Measurements from ENCODE around the gene GPC3. TPM values are rescaled to one million over a fixed set of nuclear protein-coding genes. Genes with fewer than 3 reads are reported as not detected.

The GPC3 gene
- total and polyA plus RNA-seq, 2 donors (not counting 3 experiments of a cell fraction or from before 2014, with no cell fraction given) = not detected

DNA sequence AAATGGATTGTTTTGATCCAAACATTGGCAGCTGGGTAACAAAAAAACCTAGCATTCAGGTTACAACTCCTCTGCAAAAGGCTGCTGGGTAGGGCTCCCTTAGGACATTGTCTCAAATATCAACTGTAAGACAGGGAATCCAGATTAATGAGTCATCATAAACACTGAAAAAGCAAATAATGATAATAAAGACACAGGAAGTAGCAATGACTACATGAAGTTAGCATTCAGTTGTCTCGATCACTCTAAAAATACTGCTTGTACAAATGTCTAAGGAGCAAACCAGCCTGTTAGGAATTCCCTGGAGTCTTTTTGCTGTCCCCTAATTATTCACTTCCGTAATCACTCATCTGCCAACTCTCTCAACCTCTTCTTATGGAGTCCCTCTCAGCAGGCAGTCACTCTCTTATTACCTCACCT, 259.2 kb downstream of the GPC3 start:
- TF ChIP-seq, protein P1, sequence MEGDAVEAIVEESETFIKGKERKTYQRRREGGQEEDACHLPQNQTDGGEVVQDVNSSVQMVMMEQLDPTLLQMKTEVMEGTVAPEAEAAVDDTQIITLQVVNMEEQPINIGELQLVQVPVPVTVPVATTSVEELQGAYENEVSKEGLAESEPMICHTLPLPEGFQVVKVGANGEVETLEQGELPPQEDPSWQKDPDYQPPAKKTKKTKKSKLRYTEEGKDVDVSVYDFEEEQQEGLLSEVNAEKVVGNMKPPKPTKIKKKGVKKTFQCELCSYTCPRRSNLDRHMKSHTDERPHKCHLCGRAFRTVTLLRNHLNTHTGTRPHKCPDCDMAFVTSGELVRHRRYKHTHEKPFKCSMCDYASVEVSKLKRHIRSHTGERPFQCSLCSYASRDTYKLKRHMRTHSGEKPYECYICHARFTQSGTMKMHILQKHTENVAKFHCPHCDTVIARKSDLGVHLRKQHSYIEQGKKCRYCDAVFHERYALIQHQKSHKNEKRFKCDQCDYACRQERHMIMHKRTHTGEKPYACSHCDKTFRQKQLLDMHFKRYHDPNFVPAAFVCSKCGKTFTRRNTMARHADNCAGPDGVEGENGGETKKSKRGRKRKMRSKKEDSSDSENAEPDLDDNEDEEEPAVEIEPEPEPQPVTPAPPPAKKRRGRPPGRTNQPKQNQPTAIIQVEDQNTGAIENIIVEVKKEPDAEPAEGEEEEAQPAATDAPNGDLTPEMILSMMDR (IDR thresholded peaks at IDR 0.05; ENCODE audit: extremely low read depth in 1 of 2, insufficient read depth in 1 of 2, low read depth in 1 of 2, low read length in 2 of 2) = no peak
- peak; percentile 39 for TF ChIP-seq FOS (IDR thresholded peaks at IDR 0.05; ENCODE audit: borderline replicate concordance, insufficient read depth, low read length)
- TF ChIP-seq EZH2 (IDR thresholded peaks at IDR 0.05; ENCODE audit: borderline replicate concordance, low read depth, low read length, severe bottlenecking) = no peak
- TF ChIP-seq POLR2AphosphoS5 (IDR thresholded peaks at IDR 0.05; ENCODE audit: insufficient read depth, low read depth, low read length) = no peak
- peak; percentile 62 for TF ChIP-seq JUN (IDR thresholded peaks at IDR 0.05; ENCODE audit: borderline replicate concordance, insufficient read depth, insufficient read length, low read depth)
- TF ChIP-seq MAX (IDR thresholded peaks at IDR 0.05; ENCODE audit: insufficient read depth, insufficient read length) = no peak
- TF ChIP-seq GATA2 (IDR thresholded peaks at IDR 0.05; ENCODE audit: insufficient read depth, insufficient read length, low read depth, low read length) = no peak
- TF ChIP-seq MYC (IDR thresholded peaks at IDR 0.05; ENCODE audit: low read depth, low read length) = no peak
- TF ChIP-seq POLR2A (IDR thresholded peaks at IDR 0.05; ENCODE audit: low read depth, low read length) = no peak
- Histone ChIP-seq H3K27ac (ENCODE audit: insufficient read depth, low read depth, low read length) (peak overlapping the region; percentile 45), H3K4me2 (ENCODE audit: insufficient read depth, low read length) (no peak overlapping the region), H4K20me1 (replicated peaks; ENCODE audit: control insufficient read depth, extremely low read depth, insufficient read depth, low read length) (no peaks in the 10 kb centered on the region), H3K9ac (replicated peaks; ENCODE audit: extremely low read depth, insufficient read depth, low read length) (peak overlapping the region; percentile 3), H2AFZ (ENCODE audit: low read depth, low read length) (no peak overlapping the region), H3K79me2 (ENCODE audit: control insufficient read depth, insufficient read depth, low read length) (no peaks in the 10 kb centered on the region), H3K9me1 (replicated peaks; ENCODE audit: control insufficient read depth, extremely low read depth, insufficient read depth, low read length) (no peaks in the 10 kb centered on the region), H3K4me1 (ENCODE audit: control insufficient read depth, extremely low read depth, insufficient read depth, low read length) (peaks cover 7% of the 10 kb centered on the region), H3K27me3 (ENCODE audit: control insufficient read depth in 2 of 2, insufficient read depth in 2 of 2, low read length in 2 of 2) (no peaks in the 10 kb centered on the region), H3K9me3 (replicated peaks; ENCODE audit: control insufficient read depth, insufficient read depth, low read length) (no peaks in the 10 kb centered on the region), H3K36me3 (ENCODE audit: control insufficient read depth in 2 of 2, extremely low read depth in 1 of 2, insufficient read depth in 2 of 2, low read length in 2 of 2) (no peaks in the 10 kb centered on the region), H3K4me3 (replicated peaks in 1 of 3; ENCODE audit: insufficient read depth in 1 of 3, low read depth in 1 of 3, low read length in 3 of 3) (no peak overlapping the region)
- FAIRE-seq (peak; percentile 76), DNase-seq (ENCODE audit: low read depth, low spot score) (peak; percentile 15)
- dilution Hi-C loops (cut with MboI; ENCODE audit: extremely low pct_ligation_motif_present, low sequenced_read_pairs) (no loop called here), intact Hi-C loops (cut with micrococcal nuclease) (no loop called here)
- CTCF ChIA-PET = no interaction called here
- POLR2A ChIA-PET = no interaction called here
- no TSS peak for BruUV-seq (replicated peaks)
